HG03097 (cell line): Measurements from ENCODE around the gene AHNAK2.
A peak's percentile ranks its signal among the peaks of the same experiment; 100 is the strongest.
"Not testable (repeated sequence)": the region's sequence is repeated elsewhere in the genome, so short reads cannot be mapped to it uniquely, and the experiment has no call there.

Experiments
- ATAC-seq: cut with Tn5 transposase; IDR thresholded peaks from one replicate; pipeline ENCODE4 v1.9.1; 2021; ENCODE audit not compliant: unreplicated experiment, low FRiP score

The AHNAK2 gene

DNA sequence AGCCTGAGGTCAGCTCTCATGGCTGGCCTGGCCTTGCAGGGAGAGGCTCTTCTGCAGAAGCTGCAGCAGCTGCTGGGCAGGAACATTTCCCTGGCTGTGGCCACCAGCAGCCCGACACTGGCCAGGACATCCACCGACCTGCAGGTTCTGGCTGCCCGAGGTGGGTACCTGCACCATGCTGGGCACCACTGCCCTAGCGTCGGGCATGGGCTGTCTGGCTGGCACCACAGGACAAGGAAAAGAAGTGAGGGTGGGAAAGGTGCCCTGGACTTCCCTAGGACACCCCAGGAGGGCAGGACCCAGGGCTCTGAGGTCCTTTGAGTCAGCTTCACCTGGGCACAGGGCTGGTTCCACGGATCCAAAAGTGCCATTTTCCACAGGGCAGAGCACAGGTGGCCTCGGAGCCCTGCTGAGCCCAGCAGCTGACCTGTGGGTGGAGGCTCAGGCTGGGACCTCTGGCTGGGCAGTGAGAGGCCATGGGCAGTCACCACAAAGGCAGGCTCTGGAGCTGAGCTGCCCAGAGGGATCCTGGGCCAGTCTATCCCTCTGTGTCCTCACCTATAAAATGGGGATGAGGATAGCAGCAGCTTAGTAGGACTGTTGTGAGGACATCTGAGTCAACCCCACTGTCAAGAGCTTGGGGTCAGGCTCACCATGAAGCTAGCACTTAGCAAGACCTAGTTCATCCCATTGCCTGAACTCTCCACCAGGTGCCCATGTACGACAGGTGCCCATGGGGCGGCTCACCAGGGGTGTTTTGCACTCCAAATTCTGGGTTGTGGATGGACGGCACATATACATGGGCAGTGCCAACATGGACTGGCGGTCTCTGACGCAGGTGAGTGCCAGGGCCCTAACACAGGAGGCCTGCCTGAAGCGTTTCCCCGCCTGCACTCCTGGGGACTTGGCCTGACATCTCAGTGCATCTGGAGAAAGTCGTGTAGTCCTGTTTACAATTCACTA lies 48.6 kb downstream of the AHNAK2 start:
- ATAC-seq: no peak

DNA sequence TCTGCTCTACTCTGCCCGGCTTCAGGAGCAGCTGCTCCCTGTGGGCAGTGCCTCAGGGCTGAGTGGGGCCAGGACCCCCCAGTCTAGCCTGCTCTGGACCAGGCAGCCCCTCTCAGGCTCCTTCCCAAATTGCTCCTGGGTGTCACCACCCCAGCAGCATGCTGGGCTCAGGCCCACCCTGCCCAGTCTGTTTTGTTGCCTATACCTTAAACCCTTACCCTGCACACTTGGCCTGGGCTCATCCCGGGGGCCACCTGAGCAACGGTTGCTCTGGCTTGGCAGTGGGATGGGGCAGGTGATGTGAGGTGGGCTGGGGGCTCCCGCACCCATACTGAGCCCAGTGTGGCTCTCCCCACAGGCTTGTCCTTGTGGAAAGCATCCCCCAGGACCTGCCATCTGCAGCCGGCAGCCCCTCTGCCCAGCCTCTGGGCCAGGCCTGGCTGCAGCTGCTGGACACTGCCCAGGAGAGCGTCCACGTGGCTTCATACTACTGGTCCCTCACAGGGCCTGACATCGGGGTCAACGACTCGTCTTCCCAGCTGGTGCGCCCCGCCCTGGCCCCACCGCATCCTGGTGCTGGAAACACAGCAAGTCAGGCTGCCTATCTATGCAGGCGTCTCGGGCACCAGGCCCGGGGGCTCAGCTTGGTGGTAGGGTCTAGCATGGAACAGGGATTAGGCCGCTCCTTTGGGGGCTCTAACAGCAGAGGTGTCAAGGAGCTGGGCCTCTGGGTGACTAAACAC lies 49.6 kb downstream of the AHNAK2 start:
- ATAC-seq: no peak

DNA sequence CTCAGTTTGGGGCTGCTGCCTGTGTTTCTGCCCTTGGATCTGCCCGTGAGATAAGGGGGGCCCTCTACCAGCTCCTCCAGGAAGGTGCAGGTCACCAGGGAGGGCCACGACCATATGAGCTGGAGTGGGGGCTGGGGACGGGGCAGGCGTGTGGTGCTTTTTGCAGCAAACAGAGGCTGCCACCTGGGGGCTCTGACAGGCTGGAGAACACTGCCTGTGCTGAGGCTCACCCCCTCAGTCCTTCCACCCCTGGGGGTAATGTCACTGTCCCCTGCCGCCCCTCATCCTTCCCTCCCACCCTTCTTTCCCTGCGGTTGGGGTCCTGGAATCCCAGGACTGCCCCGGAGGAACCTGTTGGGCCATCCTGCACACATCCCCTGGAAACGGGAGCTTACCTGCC lies 50.3 kb downstream of the AHNAK2 start:
- ATAC-seq: no peak

DNA sequence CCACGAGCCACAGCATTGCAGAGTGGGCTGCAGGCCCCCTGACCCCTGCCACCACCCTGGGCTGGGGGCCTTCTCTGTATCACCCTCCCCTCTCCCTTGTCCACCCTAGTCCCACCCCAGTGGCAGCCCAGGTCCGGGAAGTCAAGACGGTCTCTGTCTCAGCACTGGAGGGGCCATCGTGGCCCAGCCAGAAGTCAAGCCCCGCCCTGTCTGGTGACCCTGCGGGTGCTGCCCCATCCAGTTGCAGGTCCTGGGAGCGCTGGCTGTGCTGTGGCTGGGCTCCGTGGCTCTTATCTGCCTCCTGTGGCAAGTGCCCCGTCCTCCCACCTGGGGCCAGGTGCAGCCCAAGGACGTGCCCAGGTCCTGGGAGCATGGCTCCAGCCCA lies 50.8 kb downstream of the AHNAK2 start:
- no peak for ATAC-seq

DNA sequence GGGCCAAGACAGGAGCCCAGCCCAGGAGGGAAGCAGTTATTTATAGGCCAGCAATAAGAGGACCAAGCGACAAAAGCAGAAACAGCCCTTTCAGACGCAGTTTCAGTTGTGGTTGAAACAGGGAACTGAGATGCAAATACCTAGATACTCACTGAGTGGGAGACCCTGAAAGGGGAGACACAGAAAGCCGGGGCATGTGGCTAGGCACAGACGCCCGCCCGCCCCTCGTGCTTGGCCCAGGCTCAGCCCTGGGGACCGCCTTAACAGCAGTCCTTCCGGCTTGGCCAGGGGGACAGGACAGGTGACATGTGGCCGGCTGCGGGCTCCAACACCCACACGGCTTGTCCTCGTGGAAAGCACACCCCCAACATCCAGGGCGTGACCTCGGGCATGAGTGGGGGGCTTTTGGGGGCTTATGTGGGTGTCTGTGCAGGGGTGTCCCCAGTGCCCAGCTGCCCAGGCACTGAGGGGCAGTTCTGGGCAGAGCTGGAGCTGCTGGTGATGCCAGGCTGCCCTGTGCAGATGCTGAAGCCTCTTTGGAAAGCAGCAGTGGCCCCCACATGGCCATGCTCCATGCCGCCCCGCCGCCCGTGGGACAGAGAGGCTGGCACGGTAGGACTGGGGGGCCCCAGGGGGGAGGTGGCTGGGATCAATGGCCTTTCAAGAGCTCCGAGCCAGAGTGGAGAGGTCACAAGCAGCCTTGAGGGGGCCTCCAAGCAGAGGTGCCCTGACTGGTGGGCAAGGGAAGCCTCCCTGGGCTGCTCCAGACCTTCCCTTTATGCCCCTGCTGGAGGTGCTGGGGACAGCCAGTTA lies 51.3 kb downstream of the AHNAK2 start:
- peak; percentile 60 for ATAC-seq

DNA sequence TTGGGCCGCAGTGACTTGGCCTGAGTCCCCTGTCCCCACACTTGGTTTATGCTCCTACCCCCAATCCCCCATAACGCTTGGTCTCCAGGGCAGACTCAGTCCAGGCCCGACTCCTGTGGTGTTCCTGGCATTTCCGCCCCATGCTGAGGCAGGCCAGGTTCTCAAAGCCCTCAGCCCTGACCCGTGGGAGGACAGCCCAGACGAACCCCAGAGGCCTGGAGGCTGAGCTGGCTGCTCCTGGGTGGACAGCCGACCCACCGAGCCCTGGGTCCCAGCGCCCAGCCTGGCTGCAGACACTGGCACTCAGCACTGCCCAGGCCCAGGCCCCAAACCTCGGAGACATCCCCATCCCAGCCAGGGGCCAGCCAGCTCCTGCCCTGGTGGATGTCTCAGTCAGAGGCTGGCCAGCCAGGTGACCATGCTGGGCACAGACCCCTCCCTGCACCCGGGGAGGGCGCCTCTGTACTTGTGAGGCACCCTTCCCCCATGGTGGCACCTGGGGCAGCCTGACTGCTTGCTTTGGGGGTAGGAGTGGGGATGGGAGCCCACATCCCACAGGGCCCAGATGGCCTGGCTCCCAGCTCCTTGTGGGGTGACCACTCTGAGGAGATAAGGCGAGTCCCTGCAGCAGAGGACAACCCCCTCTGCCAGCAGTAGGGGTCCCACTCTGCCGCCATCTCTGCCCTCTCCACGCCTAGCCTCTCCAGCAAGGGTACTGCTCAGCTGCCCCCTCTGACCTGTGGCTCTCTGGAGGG lies 52.1 kb downstream of the AHNAK2 start:
- no peak for ATAC-seq

DNA sequence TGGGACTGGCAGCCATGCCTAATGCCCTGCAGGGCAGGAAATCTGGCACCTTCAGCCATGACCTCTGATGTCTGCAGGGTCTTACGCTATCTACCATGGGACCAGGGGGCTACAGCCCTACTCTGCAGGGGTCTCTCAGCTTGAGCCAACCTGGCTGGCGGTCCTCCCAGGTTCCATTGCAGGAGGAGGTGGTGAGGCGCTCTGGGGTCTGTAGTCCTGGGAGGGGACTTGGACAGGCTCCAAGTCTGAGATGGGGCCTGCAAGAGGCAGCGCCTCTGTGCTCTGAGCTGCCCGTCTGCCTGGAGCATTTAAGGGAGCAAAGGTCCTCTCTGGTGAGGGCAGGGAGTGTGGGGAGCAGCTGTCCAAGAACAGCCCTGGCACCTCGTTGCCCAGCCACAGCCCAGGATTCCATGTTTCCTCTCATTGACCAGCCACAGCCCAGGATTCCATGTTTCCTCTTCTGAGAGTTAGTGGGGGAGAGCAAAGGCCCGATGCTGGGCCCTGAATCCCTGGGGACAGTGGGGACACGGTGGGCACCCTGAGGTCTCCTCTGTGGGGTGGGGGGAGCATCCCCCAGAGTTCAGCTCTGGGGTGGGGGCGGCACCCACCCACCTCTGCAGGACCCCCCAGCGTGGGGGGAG lies 52.8 kb downstream of the AHNAK2 start:
- ATAC-seq: no peak

DNA sequence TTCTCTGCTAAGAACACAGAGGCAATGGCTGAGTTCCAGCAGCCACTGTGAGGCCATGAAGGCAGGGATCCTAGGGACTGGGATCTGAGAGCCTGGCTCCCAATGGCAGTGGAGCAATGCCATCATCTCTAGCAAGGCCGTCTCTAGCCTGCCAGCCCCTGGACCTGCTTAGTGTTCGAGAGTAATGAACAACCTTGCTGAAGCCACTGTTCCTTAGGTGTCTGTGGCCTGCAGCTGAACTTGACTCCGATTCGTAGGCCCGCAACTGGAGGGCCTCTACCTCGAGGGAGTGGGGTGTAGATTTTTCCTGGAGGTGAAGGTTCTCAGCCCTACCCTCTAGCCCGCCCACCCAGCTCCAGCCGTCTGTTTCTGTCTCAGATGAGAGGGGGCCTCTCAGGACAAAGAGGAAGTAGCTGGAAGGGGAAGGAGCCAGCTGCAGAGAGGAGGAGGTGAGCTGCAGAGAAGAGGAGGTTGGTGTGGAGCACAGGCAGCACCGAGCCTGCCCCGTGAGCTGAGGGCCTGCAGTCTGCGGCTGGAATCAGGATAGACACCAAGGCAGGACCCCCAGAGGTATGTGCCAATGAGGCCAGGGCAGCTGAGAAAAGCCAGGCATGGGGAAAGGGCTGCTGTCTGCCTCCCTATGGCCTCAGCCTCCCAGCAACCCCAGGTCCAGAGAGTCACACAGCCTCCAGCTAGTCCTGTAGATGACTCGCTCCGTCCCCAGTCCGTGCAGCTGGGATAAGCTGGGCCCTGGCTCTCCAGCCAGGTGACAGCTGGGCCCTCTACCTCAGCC lies 53.6 kb downstream of the AHNAK2 start, which contains the start of gene PLD4:
TSS of gene PLD4 (plus strand) at position 459 of the 793 bp plus-strand sequence. CDS start 2,262 bp downstream, outside the sequence.
- ATAC-seq: no peak

DNA sequence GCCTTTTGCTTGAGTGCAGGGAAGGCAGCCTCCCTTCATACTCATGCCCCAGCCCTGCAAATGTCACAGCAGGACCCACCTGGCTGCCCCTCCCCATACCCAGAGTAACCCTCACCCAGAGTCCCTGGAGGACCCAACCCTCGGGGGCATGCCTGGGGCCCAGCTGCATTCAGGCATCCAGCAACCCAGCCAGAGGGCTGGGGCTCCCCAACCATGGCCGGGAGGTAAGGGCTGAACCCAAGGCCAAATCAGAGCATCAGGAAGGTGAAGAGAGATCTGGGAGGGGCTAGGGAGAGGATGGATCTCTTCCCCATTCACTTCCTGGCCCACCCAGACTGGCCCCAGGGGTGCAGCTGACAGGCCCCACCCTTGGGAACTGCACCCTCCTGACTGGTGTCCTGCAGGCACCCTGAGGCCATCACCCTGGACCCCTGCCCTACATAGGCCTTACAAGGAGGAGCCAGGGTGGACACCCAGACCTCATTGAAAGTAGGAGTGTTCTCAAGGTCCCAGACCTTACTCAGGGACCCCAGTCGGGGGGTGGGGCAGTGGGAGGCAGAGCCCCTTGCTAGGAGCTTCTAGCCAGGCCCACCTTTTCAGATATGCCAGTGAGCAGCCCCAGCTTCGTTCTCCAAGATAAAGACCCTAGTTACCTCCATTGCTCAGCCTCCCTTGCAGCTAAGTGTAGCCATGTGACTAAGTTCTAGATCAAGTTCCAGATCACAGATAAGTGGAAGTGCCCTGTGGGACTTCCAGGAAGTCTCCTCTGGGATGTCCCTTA lies 54.3 kb downstream of the AHNAK2 start:
- no peak for ATAC-seq

DNA sequence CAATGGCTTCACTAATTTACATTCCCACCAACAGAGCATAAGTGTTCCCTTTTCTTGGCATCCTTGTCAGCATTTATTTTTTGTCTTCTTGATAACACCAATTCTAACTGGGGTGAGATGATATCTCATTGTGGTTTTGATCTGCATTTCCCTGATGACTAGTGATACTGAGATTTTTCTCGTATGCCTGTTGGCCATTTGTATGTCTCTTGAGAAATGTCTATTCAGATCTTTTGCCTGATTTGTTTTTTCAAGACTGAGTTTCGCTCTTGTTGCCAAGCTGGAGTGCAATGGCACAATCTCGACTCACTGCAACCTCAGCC lies 58.2 kb downstream of the AHNAK2 start:
- ATAC-seq: no peak

DNA sequence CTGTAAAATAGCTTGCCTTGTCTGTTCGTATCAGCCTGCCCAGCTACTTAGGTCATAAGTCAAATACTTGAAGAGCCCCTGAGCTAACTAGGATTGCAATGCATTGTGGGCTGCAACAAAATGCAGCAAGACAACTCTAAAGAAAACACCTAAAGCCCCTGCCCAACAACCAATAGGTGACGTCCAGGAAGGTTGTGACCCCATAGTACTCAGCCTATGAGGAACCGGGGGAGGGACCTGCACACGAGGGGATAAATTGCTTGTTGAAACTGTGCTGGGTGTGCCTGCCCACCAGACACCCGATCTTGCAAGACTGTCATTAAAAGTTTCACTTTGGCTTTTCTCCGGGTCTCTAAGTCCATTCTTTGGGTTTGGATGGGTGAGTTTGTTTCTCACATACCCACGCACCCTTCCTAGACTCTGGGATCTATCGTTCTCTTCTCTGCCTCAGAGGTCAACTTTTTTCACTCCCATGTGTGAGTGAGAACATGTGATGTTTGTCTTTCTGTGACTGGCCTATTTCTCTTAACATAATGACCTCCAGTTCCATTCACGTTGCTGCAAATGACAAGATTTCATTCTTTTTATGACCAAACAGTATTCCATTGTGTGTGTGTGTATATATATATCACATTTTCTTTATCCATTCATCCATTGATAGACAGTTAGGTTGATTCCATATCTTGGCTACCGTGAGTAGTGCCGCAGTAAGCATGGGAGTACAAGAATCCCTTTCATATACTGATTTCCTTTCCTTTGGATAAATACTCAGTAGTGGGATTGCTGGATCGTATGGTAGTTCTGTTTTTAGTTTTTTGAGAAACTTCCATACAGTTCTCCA lies 58.8 kb downstream of the AHNAK2 start:
- ATAC-seq: not testable (repeated sequence)

DNA sequence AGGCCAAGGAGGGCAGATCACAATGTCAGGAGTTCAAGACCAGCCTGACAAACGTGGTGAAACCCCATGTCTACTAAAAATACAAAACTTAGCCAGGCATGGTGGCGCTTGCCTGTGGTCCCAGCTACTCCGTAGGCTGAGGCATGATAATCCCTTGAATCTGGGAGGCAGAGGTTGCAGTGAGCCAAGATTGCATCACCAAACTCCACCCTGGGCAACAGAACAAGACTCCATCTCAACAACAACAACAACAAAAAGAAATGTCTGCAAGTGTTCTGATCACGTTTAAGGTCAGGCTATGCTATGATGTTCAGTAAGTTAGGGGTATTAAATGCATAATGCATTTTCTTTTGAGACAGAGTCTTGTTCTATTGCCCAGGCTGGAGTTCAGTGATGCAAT lies 60.2 kb downstream of the AHNAK2 start:
- no peak for ATAC-seq

DNA sequence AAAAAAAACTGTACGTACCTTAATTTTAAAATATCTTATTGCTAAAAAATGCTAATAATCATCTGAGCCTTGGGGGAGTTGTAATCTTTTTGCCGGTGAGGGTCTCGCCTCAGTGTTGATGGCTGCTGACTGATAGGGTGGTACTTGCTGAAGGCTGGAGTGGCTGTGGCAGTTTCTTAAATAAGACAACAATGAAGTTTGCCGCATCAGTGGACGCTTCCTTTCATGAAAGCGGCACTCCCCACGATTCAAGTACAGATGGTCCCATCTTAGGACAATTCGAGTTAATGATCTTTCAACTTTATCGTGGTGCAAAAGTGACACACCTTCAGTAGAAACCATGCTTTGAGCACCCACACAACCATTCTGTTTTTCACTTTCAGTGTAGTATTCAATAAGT lies 61.1 kb downstream of the AHNAK2 start:
- ATAC-seq: no peak

DNA sequence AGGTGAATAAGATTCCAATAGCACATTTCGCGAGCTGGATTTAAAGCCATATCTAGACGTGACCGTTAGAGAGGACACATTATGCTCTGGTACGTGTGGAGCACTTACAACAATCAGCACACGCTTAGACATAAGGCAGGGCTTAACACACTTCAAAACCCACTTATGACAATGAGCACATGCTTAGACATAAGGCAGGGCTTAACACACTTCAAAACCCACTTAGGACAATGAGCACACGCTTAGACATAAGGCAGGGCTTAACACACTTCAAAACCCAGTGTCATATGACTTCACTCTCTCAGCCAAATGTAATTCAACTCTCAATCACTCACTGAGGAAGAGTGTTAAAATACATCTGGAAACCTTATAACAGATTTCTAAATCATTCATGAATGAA lies 64.7 kb downstream of the AHNAK2 start:
- no peak for ATAC-seq

DNA sequence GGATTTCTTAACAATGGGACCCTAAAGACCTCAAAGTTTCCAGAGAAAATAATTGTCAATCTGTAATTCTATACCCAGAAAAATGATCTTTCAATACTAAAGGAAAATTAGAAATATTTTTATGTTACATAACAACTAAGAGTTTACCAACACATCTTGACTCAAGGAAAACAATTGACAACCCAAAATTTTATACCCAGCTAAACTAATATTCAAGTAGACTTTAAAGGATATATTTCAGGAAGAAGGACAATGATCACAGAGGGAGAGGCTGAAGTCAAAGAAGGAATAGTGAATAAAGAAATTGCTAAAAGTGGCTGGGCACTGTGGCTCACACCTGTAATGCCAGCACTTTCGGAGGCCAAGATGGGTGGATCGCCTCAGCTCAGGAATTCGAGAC lies 66.1 kb downstream of the AHNAK2 start:
- ATAC-seq: no peak

DNA sequence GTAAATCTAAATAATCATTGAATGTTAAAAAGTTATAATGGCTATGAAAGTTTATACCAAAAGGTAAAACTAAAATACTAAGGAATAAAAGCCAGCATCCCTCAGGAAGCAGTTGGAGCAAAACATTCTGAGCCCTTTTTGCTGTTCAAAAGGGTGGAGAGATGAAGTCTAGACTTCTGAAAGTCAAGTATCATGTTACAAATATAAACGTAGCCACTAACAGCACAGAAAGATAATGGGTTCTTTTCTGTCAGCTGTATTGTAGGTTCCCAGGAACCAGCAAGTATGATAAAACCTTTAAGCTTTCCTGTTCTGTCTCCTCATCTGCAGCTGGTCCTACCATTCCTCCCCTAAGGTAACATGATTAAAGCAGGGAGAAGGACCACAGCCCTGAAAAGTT lies 69.9 kb downstream of the AHNAK2 start:
- no peak for ATAC-seq

DNA sequence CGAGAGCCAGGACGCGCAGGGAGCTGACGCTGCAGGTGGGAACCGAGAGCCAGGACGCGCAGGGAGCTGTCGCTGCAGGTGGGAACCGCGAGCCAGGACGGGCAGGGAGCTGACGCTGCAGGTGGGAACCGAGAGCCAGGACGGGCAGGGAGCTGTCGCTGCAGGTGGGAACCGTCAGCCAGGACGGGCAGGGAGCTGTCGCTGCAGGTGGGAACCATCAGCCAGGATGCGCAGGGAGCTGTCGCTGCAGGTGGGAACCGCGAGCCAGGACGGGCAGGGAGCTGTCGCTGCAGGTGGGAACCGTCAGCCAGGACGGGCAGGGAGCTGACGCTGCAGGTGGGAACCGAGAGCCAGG lies 72.6 kb downstream of the AHNAK2 start:
- not testable (repeated sequence) for ATAC-seq
